GM19395 (cell line): Measurements from ENCODE around the gene KRTAP3-1.
"Not testable (repeated sequence)": the region's sequence is repeated elsewhere in the genome, so short reads cannot be mapped to it uniquely, and the experiment has no call there.

ENCODE experiments used
- ATAC-seq: cut with Tn5 transposase; IDR thresholded peaks from one replicate; pipeline ENCODE4 v1.9.1; 2021; ENCODE audit warnings: mild to moderate bottlenecking, moderate library complexity; ENCODE audit not compliant: unreplicated experiment

KRTAP3-1 gene

GRCh38 chr17:41008811-41009210 lies at the start of gene KRTAP3-1:
TSS of gene KRTAP3-1 (minus strand) at chr17:41009128. CDS start at chr17:41009074, 54 bp downstream.
- ATAC-seq, result no peak

GRCh38 chr17:41057547-41057946 lies 48.6 kb upstream of the KRTAP3-1 start:
- no peak for ATAC-seq

GRCh38 chr17:41055130-41055529 lies 46.2 kb upstream of the KRTAP3-1 start, which contains the start of gene KRTAP2-2:
TSS of gene KRTAP2-2 (minus strand) at chr17:41055230. CDS start at chr17:41055211, 19 bp downstream.
- ATAC-seq, result not testable (repeated sequence)

GRCh38 chr17:41054556-41054955 lies 45.6 kb upstream of the KRTAP3-1 start:
- not testable (repeated sequence) for ATAC-seq

GRCh38 chr17:41054025-41054424 lies 45.1 kb upstream of the KRTAP3-1 start:
- ATAC-seq, result no peak

GRCh38 chr17:41052566-41052965 lies 43.6 kb upstream of the KRTAP3-1 start:
- no peak for ATAC-seq

- ATAC-seq, result no peak
Measured at GRCh38 chr17:41049110-41049509, 40.2 kb upstream of the KRTAP3-1 start.

- ATAC-seq, result no peak
Measured at GRCh38 chr17:41048441-41048840, 39.5 kb upstream of the KRTAP3-1 start.

GRCh38 chr17:41046735-41047465 lies 38.0 kb upstream of the KRTAP3-1 start, which contains the start of gene KRTAP2-1:
TSS of gene KRTAP2-1 (minus strand) at chr17:41047316. CDS start at chr17:41047267, 49 bp downstream.
- not testable (repeated sequence) for ATAC-seq

- no peak for ATAC-seq
Measured at GRCh38 chr17:41042953-41043352, 34.0 kb upstream of the KRTAP3-1 start.

- not testable (repeated sequence) for ATAC-seq
Measured at GRCh38 chr17:41040783-41041571, 32.0 kb upstream of the KRTAP3-1 start, which contains the start of gene KRTAP1-1. TSS of gene KRTAP1-1 (minus strand) at chr17:41041450. CDS start at chr17:41041397, 53 bp downstream.

- ATAC-seq, result no peak
Measured at GRCh38 chr17:41037853-41038350, 29.0 kb upstream of the KRTAP3-1 start.

- not testable (repeated sequence) for ATAC-seq
Measured at GRCh38 chr17:41034346-41034935, 25.5 kb upstream of the KRTAP3-1 start, which contains the start of gene KRTAP1-3. TSS of gene KRTAP1-3 (minus strand) at chr17:41034874. CDS start at chr17:41034821, 53 bp downstream.

- no peak for ATAC-seq
Measured at GRCh38 chr17:41029633-41030245, 20.8 kb upstream of the KRTAP3-1 start, which contains the start of gene KRTAP1-4. TSS of gene KRTAP1-4 (minus strand) at chr17:41030195. CDS start at chr17:41030078, 117 bp downstream.

GRCh38 chr17:41026715-41027471 lies 18.0 kb upstream of the KRTAP3-1 start, which contains the start of gene KRTAP1-5:
TSS of gene KRTAP1-5 (minus strand) at chr17:41027208. CDS start at chr17:41027155, 53 bp downstream.
- ATAC-seq, result no peak

GRCh38 chr17:41024697-41025096 lies 15.8 kb upstream of the KRTAP3-1 start:
- ATAC-seq, result no peak

GRCh38 chr17:41020336-41020735 lies 11.4 kb upstream of the KRTAP3-1 start:
- no peak for ATAC-seq

- no peak for ATAC-seq
Measured at GRCh38 chr17:41019415-41019814, 10.5 kb upstream of the KRTAP3-1 start.

- ATAC-seq, result no peak
Measured at GRCh38 chr17:41018541-41018940, 9.6 kb upstream of the KRTAP3-1 start.
